ENCODE measurements around the gene MDFI. TPM values are rescaled to one million over a fixed set of nuclear protein-coding genes. Genes with fewer than 3 reads are reported as not detected.

The MDFI gene
- total RNA-seq, 1 experiment from 2014 or later = 19.4 TPM

GRCh38 chr6:41594766-41595165, 43.5 kb upstream of the MDFI start:
- Histone ChIP-seq H3K9me2 (ENCODE audit: insufficient read depth) (no peaks in the 10 kb centered on the region), H3K4me1 (replicated peaks; ENCODE audit: insufficient read depth) (no peaks in the 10 kb centered on the region), H3K27me3 (ENCODE audit: insufficient read depth, low read depth) (no peaks in the 10 kb centered on the region), H3K4me3 (no peak overlapping the region), H3K9me3 (ENCODE audit: insufficient read depth, low read depth) (no peaks in the 10 kb centered on the region), H2AFZ (no peak overlapping the region), H3K27ac (no peak overlapping the region), H4K20me1 (ENCODE audit: insufficient read depth) (no peaks in the 10 kb centered on the region), H3K36me3 (ENCODE audit: low read depth) (no peaks in the 10 kb centered on the region), H3K79me2 (ENCODE audit: low read depth) (no peaks in the 10 kb centered on the region), H3K4me2 (no peak overlapping the region), H3F3A (ENCODE audit: insufficient read depth, low read depth) (0 out of 2 replicates have a peak, but pooled peaks cover 7% of the 10 kb centered on the region)
- no peak for TF ChIP-seq CTCF (conservative IDR thresholded peaks at IDR 0.05)
- no peak for TF ChIP-seq EZH2 (IDR thresholded peaks at IDR 0.05; ENCODE audit: low read depth)
- DNase-seq = no peak
- CTCF ChIA-PET = no interaction called here
- POLR2A ChIA-PET (ENCODE audit: unreplicated experiment) = no interaction called here
- BruUV-seq (replicated peaks) = no TSS peak
- intact Hi-C loops (cut with micrococcal nuclease; ENCODE audit: unreplicated experiment) = loop anchor here (1.0 kb wide), 1 partner anchor 42 kb away; no protein-coding TSS in a partner anchor

- Histone ChIP-seq H2AFZ (no peak overlapping the region), H3K27ac (no peak overlapping the region), H3K4me3 (no peak overlapping the region), H4K20me1 (ENCODE audit: insufficient read depth) (no peaks in the 10 kb centered on the region), H3K9me3 (ENCODE audit: insufficient read depth, low read depth) (no peaks in the 10 kb centered on the region), H3K9me2 (ENCODE audit: insufficient read depth) (no peaks in the 10 kb centered on the region), H3K27me3 (ENCODE audit: insufficient read depth, low read depth) (no peaks in the 10 kb centered on the region), H3K36me3 (ENCODE audit: low read depth) (no peaks in the 10 kb centered on the region), H3K4me2 (no peak overlapping the region), H3F3A (ENCODE audit: insufficient read depth, low read depth) (0 out of 2 replicates have a peak, but pooled peaks cover 7% of the 10 kb centered on the region), H3K79me2 (ENCODE audit: low read depth) (no peaks in the 10 kb centered on the region), H3K4me1 (replicated peaks; ENCODE audit: insufficient read depth) (no peaks in the 10 kb centered on the region)
- CTCF ChIA-PET = interaction anchor here (0.6 kb wide), 1 partner anchor 284 kb away, joined by 4 read pairs; no protein-coding TSS in a partner anchor
- POLR2A ChIA-PET (ENCODE audit: unreplicated experiment) = no interaction called here
- TF ChIP-seq EZH2 (IDR thresholded peaks at IDR 0.05; ENCODE audit: low read depth) (no peak), CTCF (conservative IDR thresholded peaks at IDR 0.05) (no peak)
- intact Hi-C loops (cut with micrococcal nuclease; ENCODE audit: unreplicated experiment) = no loop called here
- no TSS peak for BruUV-seq (replicated peaks)
- no peak for DNase-seq
Observed at GRCh38 chr6:41595166-41595565, 43.1 kb upstream of the MDFI start.

GRCh38 chr6:41596096-41596685, 42.1 kb upstream of the MDFI start:
- POLR2A ChIA-PET (ENCODE audit: unreplicated experiment) = no interaction called here

More at GRCh38 chr6:41596096-41596685, 42.1 kb upstream of the MDFI start:
- H3K27me3 ChIP-seq (ENCODE audit: insufficient read depth, low read depth) = no peaks in the 10 kb centered on the region
- H2AFZ ChIP-seq = no peak overlapping the region
- H3K27ac ChIP-seq = no peak overlapping the region
- intact Hi-C loops (cut with micrococcal nuclease; ENCODE audit: unreplicated experiment) = no loop called here
- no peaks in the 10 kb centered on the region for H3K79me2 ChIP-seq (ENCODE audit: low read depth)
- no peaks in the 10 kb centered on the region for H3K4me1 ChIP-seq (replicated peaks; ENCODE audit: insufficient read depth)
- H3K36me3 ChIP-seq (ENCODE audit: low read depth) = no peaks in the 10 kb centered on the region
- H3K9me3 ChIP-seq (ENCODE audit: insufficient read depth, low read depth) = no peaks in the 10 kb centered on the region
- H3K4me3 ChIP-seq = no peak overlapping the region
- no peak for DNase-seq
- H3K4me2 ChIP-seq = no peak overlapping the region
- 0 out of 2 replicates have a peak, but pooled peaks cover 3% of the 10 kb centered on the region for H3F3A ChIP-seq (ENCODE audit: insufficient read depth, low read depth)
- no peaks in the 10 kb centered on the region for H4K20me1 ChIP-seq (ENCODE audit: insufficient read depth)
- H3K9me2 ChIP-seq (ENCODE audit: insufficient read depth) = no peaks in the 10 kb centered on the region
- CTCF ChIA-PET = no interaction called here
- no peak for TF ChIP-seq CTCF (conservative IDR thresholded peaks at IDR 0.05)
- no peak for TF ChIP-seq EZH2 (IDR thresholded peaks at IDR 0.05; ENCODE audit: low read depth)
- BruUV-seq (replicated peaks) = no TSS peak

All from PC-9 (cell line).